ENCODE measurements around the gene AAK1. TPM values are rescaled to one million over a fixed set of nuclear protein-coding genes. Genes with fewer than 3 reads are reported as not detected.

AAK1 gene
- total and polyA plus RNA-seq, 2 experiments from 2014 or later: 39.0 to 52.4 TPM

- TF ChIP-seq, protein P1, sequence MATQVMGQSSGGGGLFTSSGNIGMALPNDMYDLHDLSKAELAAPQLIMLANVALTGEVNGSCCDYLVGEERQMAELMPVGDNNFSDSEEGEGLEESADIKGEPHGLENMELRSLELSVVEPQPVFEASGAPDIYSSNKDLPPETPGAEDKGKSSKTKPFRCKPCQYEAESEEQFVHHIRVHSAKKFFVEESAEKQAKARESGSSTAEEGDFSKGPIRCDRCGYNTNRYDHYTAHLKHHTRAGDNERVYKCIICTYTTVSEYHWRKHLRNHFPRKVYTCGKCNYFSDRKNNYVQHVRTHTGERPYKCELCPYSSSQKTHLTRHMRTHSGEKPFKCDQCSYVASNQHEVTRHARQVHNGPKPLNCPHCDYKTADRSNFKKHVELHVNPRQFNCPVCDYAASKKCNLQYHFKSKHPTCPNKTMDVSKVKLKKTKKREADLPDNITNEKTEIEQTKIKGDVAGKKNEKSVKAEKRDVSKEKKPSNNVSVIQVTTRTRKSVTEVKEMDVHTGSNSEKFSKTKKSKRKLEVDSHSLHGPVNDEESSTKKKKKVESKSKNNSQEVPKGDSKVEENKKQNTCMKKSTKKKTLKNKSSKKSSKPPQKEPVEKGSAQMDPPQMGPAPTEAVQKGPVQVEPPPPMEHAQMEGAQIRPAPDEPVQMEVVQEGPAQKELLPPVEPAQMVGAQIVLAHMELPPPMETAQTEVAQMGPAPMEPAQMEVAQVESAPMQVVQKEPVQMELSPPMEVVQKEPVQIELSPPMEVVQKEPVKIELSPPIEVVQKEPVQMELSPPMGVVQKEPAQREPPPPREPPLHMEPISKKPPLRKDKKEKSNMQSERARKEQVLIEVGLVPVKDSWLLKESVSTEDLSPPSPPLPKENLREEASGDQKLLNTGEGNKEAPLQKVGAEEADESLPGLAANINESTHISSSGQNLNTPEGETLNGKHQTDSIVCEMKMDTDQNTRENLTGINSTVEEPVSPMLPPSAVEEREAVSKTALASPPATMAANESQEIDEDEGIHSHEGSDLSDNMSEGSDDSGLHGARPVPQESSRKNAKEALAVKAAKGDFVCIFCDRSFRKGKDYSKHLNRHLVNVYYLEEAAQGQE (IDR thresholded peaks at IDR 0.05; ENCODE audit: unreplicated experiment): no peak
- TF ChIP-seq, protein P2, sequence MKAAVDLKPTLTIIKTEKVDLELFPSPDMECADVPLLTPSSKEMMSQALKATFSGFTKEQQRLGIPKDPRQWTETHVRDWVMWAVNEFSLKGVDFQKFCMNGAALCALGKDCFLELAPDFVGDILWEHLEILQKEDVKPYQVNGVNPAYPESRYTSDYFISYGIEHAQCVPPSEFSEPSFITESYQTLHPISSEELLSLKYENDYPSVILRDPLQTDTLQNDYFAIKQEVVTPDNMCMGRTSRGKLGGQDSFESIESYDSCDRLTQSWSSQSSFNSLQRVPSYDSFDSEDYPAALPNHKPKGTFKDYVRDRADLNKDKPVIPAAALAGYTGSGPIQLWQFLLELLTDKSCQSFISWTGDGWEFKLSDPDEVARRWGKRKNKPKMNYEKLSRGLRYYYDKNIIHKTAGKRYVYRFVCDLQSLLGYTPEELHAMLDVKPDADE (IDR thresholded peaks at IDR 0.05): no peak
- TF ChIP-seq, protein P3, sequence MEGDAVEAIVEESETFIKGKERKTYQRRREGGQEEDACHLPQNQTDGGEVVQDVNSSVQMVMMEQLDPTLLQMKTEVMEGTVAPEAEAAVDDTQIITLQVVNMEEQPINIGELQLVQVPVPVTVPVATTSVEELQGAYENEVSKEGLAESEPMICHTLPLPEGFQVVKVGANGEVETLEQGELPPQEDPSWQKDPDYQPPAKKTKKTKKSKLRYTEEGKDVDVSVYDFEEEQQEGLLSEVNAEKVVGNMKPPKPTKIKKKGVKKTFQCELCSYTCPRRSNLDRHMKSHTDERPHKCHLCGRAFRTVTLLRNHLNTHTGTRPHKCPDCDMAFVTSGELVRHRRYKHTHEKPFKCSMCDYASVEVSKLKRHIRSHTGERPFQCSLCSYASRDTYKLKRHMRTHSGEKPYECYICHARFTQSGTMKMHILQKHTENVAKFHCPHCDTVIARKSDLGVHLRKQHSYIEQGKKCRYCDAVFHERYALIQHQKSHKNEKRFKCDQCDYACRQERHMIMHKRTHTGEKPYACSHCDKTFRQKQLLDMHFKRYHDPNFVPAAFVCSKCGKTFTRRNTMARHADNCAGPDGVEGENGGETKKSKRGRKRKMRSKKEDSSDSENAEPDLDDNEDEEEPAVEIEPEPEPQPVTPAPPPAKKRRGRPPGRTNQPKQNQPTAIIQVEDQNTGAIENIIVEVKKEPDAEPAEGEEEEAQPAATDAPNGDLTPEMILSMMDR (conservative IDR thresholded peaks at IDR 0.05; ENCODE audit: low read depth in 2 of 2): peak; percentile 74 to 90
- TF ChIP-seq CREB1 (CRISPR knock-in tag; IDR thresholded peaks at IDR 0.05; ENCODE audit: low read depth): peak; percentile 23; the same call in 1 of the 2 replicates
- DNase-seq (ENCODE audit: low spot score) (peak; percentile 94), ATAC-seq (peak; percentile 95)
- no peaks in the 10 kb centered on the region for H3K36me3 Mint-ChIP-seq (ENCODE audit: low read depth)
- Histone ChIP-seq H2AFZ (no peak overlapping the region), H3K27me3 (ENCODE audit: insufficient read depth) (no peaks in the 10 kb centered on the region), H3K27ac (ENCODE audit: low read depth) (no peak overlapping the region), H3K4me1 (ENCODE audit: insufficient read depth) (0 out of 2 replicates have a peak, but pooled peaks cover 7% of the 10 kb centered on the region), H4K20me1 (replicated peaks; ENCODE audit: insufficient read depth) (no peaks in the 10 kb centered on the region), H3F3A (replicated peaks; ENCODE audit: low read depth) (no peaks in the 10 kb centered on the region), H3K36me3 (ENCODE audit: insufficient read depth) (no peaks in the 10 kb centered on the region), H3K4me2 (no peak overlapping the region), H3K9me2 (ENCODE audit: insufficient read depth) (no peaks in the 10 kb centered on the region), H3K79me2 (replicated peaks; ENCODE audit: insufficient read depth) (peaks cover 20% of the 10 kb centered on the region), H3K4me3 (no peak overlapping the region)
- peaks cover 7% of the 10 kb centered on the region; the same call in 2 of the 3 replicates for H3K4me1 Mint-ChIP-seq
- no peak overlapping the region; the same call in 1 of the 2 replicates for H3K27ac Mint-ChIP-seq
- no peaks in the 10 kb centered on the region for H3K9me3 Mint-ChIP-seq
- no peak overlapping the region for H3K4me3 Mint-ChIP-seq
- H3K27me3 Mint-ChIP-seq (ENCODE audit: insufficient read depth, low read depth, poor library complexity): no peaks in the 10 kb centered on the region
These were observed 83.9 kb downstream of the AAK1 start for GRCh38 chr2:69559442-69560146.

DNA sequence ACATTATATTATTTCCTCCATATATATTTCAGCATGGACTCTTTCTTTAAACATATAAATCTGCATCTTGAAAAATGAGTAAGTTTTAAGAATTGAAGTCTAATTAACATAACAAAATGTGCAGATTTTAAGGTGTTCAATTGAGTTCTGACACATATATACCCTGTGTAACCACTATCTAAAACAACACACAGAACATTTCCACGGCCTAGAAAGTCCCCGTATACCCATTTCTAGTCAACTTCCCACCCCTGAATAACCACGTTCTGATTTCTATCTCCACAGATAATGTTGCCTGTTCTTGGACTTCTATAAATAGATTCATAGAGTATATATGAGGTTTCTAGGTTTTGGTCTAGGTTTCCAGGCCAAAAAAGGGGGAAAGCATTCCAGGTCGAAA, 87.5 kb downstream of the AAK1 start:
- H3K79me2 ChIP-seq (replicated peaks; ENCODE audit: insufficient read depth): peaks cover 8% of the 10 kb centered on the region; the same call in 1 of the 2 replicates
- no peaks in the 10 kb centered on the region for H3K27me3 Mint-ChIP-seq (ENCODE audit: insufficient read depth, low read depth, poor library complexity)
- H2AFZ ChIP-seq: no peak overlapping the region
- H3K4me1 ChIP-seq (ENCODE audit: insufficient read depth): 0 out of 2 replicates have a peak, but pooled peaks cover 6% of the 10 kb centered on the region
- TF ChIP-seq EZH2 (IDR thresholded peaks at IDR 0.05; ENCODE audit: low read depth, unreplicated experiment): no peak
- TF ChIP-seq, protein P3 (conservative IDR thresholded peaks at IDR 0.05; ENCODE audit: low read depth in 2 of 2): no peak
- no peaks in the 10 kb centered on the region for H3K27me3 ChIP-seq (ENCODE audit: insufficient read depth)
- H3K4me3 ChIP-seq: no peak overlapping the region
- no peak overlapping the region for H3K4me2 ChIP-seq
- no peak overlapping the region for H3K27ac Mint-ChIP-seq
- peaks cover 7% of the 10 kb centered on the region; the same call in 2 of the 3 replicates for H3K4me1 Mint-ChIP-seq
- H3K36me3 Mint-ChIP-seq (ENCODE audit: low read depth): peaks cover under 1% of the 10 kb centered on the region; the same call in 1 of the 3 replicates
- no peaks in the 10 kb centered on the region for H3K9me2 ChIP-seq (ENCODE audit: insufficient read depth)
- no peaks in the 10 kb centered on the region for H4K20me1 ChIP-seq (replicated peaks; ENCODE audit: insufficient read depth)
- no peak overlapping the region for H3K4me3 Mint-ChIP-seq
- H3F3A ChIP-seq (replicated peaks; ENCODE audit: low read depth): no peaks in the 10 kb centered on the region
- H3K9me3 Mint-ChIP-seq: no peaks in the 10 kb centered on the region
- DNase-seq (ENCODE audit: low spot score) (no peak), ATAC-seq (no peak)
- H3K27ac ChIP-seq (ENCODE audit: low read depth): no peak overlapping the region
- no peaks in the 10 kb centered on the region for H3K36me3 ChIP-seq (ENCODE audit: insufficient read depth)

Measured in GM23338 (cell line).